Uterus (tissue), 2 donors: ENCODE results near the gene HDAC3.

Source experiments
- POLR2A ChIP-seq, 2 donors: fragments of 450-650 bp; IDR thresholded peaks; one replicate each; pipeline ENCODE4 v1.6.1; 2016; ENCODE audit warnings: antibody characterized with exemption in 2 of 2, mild to moderate bottlenecking in 1 of 2, moderate library complexity in 1 of 2
- TF ChIP-seq, protein P1 (sequence below), 4 experiments: fragments of 200-600 bp in 2 of 4; fragments of 450-650 bp in 2 of 4; sonication (generic) in 2 of 4; IDR thresholded peaks; one replicate each; pipeline ENCODE4 v1.5.1; 2016 to 2019; ENCODE audit warnings: antibody characterized with exemption in 4 of 4, mild to moderate bottlenecking in 2 of 4, moderate library complexity in 1 of 4

DNA sequence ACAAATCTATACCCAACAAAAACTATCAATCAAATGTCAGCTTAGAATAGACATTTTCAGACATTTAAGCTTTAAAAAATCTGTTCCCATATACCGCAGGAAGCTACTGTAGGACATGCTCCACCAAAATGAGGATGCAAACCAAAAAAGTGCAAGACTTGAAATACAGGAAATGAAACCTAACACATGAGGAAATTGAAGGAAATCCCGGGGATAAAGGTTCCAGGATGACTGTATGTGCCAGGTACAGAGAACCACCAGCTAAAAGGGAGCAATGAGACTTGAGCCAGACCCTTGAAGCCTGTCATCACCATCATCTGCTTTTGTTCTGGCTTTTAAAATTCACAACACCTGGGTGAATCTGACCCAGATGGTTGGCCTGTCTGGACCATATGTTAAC, 39.3 kb downstream of the HDAC3 start:
- TF ChIP-seq, protein P1, sequence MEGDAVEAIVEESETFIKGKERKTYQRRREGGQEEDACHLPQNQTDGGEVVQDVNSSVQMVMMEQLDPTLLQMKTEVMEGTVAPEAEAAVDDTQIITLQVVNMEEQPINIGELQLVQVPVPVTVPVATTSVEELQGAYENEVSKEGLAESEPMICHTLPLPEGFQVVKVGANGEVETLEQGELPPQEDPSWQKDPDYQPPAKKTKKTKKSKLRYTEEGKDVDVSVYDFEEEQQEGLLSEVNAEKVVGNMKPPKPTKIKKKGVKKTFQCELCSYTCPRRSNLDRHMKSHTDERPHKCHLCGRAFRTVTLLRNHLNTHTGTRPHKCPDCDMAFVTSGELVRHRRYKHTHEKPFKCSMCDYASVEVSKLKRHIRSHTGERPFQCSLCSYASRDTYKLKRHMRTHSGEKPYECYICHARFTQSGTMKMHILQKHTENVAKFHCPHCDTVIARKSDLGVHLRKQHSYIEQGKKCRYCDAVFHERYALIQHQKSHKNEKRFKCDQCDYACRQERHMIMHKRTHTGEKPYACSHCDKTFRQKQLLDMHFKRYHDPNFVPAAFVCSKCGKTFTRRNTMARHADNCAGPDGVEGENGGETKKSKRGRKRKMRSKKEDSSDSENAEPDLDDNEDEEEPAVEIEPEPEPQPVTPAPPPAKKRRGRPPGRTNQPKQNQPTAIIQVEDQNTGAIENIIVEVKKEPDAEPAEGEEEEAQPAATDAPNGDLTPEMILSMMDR (IDR thresholded peaks at IDR 0.05) = no peak
- no peak for TF ChIP-seq POLR2A (IDR thresholded peaks at IDR 0.05)
